NCI-H526 treated with DMSO at 0.1 percent for 48 hours (cell line): ENCODE measurements around the gene CTSG.
"Not testable (repeated sequence)": the region's sequence is repeated elsewhere in the genome, so short reads cannot be mapped to it uniquely, and the experiment has no call there.

Experiments used
- DNase-seq: peaks from one replicate; lab custom pipeline; 2025; lab: John Stamatoyannopoulos, UW

CTSG gene

GRCh38 chr14:24576182-24576581 lies at the start of gene CTSG:
CTSG (minus strand) TSS chr14:24576250; CDS start chr14:24576223, 27 bp downstream.
- no peak for DNase-seq

DNA sequence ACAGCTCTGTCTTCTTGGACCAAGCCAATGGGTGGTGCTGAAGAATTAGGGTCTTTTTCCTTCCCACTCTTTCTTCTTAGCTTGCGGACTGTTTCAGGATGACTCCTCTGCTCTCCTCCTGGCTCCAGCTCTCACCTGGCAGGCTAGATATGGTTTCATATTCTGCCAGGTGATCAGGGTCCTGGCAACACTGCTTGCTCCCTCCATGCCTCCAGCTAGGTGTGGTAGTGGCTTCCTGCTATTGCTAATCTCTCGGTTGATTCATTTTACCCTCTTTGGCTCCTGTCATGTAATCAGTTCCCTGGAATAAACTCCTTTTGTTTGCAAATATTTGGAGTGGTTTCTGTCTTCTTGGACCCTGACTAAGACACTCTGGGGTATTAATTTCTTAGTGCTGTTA lies 37.7 kb upstream of the CTSG start:
- no peak for DNase-seq

GRCh38 chr14:24613241-24613640 lies 37.2 kb upstream of the CTSG start:
- no peak for DNase-seq

GRCh38 chr14:24612196-24612595 lies 36.1 kb upstream of the CTSG start:
- no peak for DNase-seq

- no peak for DNase-seq
These were observed 33.8 kb upstream of the CTSG start, which contains the start of gene GZMH for GRCh38 chr14:24609655-24610344. GZMH (minus strand) TSS chr14:24609685; CDS start chr14:24609613, 72 bp downstream.

GRCh38 chr14:24607635-24608514 lies 31.8 kb upstream of the CTSG start:
- DNase-seq, result no peak

DNA sequence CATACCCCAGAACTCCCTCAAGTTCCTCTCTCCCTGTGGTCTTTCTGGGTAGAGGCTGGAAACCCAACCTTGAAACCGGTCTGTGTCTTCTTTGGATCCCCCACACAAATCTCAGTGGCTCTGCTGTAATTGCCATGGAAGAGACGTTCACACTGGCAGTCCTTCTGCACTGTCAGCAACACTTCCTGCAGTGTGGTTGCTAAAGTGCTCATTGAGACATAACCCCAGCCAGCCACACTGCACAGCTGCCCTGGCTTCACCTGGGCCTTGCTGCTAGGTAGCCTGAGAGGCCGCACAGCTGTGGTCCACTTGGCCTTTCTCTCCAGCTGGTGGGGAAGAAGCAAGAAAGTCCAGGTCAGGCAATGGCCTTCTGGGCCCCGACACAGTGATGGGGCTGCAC lies 31.0 kb upstream of the CTSG start:
- DNase-seq, result no peak

GRCh38 chr14:24606297-24606696 lies 30.2 kb upstream of the CTSG start:
- DNase-seq, result no peak

GRCh38 chr14:24605435-24606190 lies 29.6 kb upstream of the CTSG start:
- DNase-seq, result no peak

GRCh38 chr14:24597403-24597802 lies 21.4 kb upstream of the CTSG start:
- DNase-seq, result no peak

DNA sequence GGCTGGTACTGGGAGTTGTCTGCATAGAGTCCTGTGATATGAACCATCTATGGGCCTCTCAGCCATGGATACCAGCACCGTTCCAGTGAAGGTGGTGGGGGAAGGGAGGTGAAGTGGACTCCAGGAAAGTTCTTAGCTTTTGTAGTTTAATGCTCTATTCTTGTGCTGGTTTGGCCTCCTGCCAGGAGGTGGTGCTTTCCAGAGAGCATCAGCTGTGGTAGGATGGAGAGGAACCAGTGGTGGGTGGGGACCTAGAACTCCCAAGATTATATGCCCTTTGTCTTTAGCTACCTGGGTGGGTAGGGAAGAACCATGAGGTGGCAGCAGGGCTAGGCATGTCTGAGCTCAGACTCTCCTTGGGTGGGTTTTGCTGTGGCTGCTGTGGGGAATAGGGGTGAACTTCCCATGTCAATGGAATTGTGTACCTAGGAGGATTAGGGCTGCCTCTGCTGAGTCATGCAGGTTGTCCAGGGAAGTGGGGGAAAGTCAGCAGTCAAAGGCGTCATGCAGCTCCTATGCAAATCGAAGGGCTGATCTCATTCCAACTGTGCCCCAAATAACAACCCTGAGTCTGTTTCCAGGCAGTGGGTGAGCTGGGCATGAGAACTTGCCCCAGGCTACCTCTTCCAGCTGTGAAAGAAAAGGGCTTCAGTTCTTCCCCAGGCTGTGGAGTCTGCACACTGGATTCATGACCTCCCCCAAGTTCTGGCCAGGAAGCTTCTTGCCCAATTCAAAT lies 19.2 kb upstream of the CTSG start:
- DNase-seq, result no peak

GRCh38 chr14:24591004-24591403 lies 15.0 kb upstream of the CTSG start:
- not testable (repeated sequence) for DNase-seq

DNA sequence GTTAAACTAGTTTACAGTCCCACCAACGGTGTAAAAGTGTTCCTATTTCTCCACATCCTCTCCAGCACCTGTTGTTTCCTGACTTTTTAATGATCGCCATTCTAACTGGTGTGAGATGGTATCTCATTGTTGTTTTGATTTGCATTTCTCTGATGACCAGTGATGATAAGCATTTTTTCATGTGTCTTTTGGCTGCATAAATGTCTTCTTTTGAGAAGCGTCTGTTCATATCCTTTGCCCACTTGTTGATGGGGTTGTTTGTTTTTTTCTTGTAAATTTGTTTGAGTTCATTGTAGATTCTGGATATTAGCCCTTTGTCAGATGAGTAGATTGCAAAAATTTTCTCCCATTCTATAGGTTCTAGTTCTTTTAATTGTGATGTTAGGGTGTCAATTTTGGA lies 8.4 kb upstream of the CTSG start:
- DNase-seq, result not testable (repeated sequence)

DNA sequence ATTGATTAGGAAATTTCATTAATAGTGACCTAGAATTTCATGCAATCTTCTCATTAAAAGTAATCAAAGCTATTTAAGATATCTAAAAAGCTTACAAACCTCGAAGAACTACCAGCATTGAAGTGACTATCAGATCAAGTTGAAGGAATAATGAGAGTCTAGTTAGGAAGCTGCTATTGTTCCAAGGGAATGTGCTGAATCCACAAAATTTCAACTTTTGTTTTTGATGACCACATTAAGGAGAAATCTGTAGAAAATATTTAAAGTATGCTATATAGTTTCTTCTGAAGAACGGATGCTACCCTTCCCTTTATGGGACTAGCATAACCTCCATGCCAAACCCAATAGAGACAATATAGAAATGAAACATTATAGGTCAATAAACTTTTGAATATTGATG lies 2.5 kb upstream of the CTSG start:
- DNase-seq, result no peak

- no peak for DNase-seq
These were observed 721 bp upstream of the CTSG start for GRCh38 chr14:24576771-24577170.

- DNase-seq, result no peak
These were observed 1.8 kb downstream of the CTSG start for GRCh38 chr14:24574206-24574774.

- DNase-seq, result no peak
These were observed 9.7 kb downstream of the CTSG start for GRCh38 chr14:24566318-24566717.

DNA sequence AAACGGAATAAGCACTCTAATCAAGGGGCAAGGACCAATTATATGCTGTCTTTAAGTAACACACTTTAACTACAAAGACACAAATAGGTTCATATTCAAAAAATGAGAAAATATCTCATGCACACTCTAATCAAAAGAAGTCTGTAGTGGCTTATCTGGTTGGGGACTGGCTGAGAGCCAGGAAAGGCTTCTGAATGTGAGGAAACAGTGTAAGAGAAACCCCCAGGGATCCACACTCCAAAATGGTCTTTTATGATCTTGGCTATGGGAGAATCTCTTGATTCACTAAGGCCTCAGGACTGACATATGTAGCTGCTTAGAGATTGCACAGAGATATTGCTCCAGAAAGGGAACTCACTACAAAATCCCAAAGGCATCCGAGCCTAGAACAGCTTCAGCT lies 10.3 kb downstream of the CTSG start:
- no peak for DNase-seq

DNA sequence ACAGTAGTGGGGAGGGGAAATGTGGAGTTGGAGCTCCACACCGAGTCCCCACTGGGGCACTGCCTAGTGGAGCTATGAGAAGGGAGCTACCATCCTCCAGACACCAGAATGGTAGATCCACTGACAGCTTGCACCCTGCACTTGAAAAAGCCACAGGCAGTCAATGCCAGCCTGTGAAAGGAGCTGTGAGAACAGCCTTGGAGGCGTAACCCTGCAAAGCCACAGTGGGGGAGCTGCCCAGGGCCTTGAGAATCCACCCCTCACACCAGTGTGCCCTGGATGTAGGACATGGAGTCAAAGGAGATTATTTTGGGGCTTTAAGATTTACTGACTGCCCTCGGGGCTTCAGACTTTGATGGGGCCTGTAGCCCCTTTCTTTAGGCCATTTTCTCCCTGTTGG lies 12.5 kb downstream of the CTSG start:
- DNase-seq, result no peak

GRCh38 chr14:24556756-24557155 lies 19.3 kb downstream of the CTSG start:
- DNase-seq, result no peak

GRCh38 chr14:24549064-24549463 lies 27.0 kb downstream of the CTSG start:
- not testable (repeated sequence) for DNase-seq
